ENCODE results near the gene NBPF19.
"Not testable (repeated sequence)": the region's sequence is repeated elsewhere in the genome, so short reads cannot be mapped to it uniquely, and the experiment has no call there.

The NBPF19 gene, protein sequence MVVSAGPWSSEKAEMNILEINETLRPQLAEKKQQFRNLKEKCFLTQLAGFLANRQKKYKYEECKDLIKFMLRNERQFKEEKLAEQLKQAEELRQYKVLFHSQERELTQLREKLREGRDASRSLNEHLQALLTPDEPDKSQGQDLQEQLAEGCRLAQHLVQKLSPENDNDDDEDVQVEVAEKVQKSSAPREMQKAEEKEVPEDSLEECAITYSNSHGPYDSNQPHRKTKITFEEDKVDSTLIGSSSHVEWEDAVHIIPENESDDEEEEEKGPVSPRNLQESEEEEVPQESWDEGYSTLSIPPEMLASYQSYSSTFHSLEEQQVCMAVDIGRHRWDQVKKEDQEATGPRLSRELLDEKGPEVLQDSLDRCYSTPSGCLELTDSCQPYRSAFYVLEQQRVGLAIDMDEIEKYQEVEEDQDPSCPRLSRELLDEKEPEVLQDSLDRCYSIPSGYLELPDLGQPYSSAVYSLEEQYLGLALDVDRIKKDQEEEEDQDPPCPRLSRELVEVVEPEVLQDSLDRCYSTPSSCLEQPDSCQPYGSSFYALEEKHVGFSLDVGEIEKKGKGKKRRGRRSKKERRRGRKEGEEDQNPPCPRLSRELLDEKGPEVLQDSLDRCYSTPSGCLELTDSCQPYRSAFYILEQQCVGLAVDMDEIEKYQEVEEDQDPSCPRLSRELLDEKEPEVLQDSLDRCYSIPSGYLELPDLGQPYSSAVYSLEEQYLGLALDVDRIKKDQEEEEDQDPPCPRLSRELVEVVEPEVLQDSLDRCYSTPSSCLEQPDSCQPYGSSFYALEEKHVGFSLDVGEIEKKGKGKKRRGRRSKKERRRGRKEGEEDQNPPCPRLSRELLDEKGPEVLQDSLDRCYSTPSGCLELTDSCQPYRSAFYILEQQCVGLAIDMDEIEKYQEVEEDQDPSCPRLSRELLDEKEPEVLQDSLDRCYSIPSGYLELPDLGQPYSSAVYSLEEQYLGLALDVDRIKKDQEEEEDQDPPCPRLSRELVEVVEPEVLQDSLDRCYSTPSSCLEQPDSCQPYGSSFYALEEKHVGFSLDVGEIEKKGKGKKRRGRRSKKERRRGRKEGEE (N-terminal part only)

DNA sequence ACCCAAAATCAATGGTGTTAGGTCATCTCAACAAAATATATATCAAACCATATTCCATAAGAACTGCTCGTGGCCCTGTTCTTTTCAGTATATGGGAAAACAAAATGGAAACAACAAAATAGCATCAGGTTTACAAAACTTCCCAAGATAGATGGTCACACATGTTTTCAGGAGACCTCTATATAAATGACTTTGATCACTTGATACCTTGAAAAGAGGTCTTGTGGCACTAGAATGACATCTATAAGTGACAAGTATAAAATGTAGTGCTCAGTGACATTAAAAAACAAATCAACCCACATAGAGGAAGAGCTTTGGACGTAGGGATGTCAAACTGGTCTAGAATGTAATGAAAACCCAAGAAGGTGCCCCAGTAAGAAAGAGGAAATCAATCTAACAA lies at the start of gene NBPF19:
TSS of gene NBPF19 (plus strand) at position 301 of the 400 bp plus-strand sequence. CDS start 888 bp downstream, outside the sequence.
- not testable (repeated sequence) for DNase-seq (ENCODE audit: extremely low read depth, low read depth)

DNA sequence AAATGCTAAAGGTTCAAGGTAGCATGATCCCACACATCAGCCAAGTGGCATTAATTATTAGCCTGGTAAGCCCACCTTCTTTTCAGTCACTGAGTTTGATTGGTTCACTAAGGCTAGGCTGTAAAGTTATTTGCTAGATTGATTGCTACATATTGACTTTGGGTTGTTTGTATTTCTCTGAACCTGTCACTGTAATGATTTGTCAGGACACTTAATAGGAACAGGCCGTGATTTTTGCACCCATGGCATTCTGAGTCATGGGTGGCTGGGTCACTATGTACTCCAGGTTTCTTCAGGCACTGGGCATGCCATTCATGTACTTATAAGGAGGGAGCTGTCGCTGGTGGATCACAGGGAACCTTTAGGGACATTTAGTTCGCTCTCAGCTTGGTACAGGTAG lies 46.5 kb upstream of the NBPF19 start:
- DNase-seq (ENCODE audit: extremely low read depth, low read depth), result not testable (repeated sequence)

- DNase-seq (ENCODE audit: extremely low read depth, low read depth), result peak; percentile 29
These were observed 29.4 kb upstream of the NBPF19 start for GRCh38 chr1:149445451-149445850.

- DNase-seq (ENCODE audit: extremely low read depth, low read depth), result not testable (repeated sequence)
These were observed 22.6 kb upstream of the NBPF19 start for GRCh38 chr1:149452196-149452595.

DNA sequence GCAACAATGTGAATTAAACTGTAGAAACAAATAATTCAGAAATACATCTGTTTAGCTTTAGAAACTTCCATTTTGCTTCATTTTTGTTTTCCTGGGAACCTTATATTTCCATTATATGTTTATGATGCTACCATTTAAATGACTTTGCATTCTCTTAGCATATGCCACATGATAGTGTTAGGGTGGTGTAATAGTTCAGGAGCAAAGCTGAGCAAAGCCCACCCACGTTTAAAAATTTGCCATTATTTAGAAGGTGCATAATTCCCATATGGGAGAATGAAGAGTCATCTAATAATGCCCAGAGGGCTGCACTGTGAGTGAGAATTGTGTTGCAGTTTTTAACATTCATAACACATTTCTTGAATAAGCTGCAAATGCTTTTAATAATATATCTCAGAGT lies 22.2 kb upstream of the NBPF19 start:
- not testable (repeated sequence) for DNase-seq (ENCODE audit: extremely low read depth, low read depth)

DNA sequence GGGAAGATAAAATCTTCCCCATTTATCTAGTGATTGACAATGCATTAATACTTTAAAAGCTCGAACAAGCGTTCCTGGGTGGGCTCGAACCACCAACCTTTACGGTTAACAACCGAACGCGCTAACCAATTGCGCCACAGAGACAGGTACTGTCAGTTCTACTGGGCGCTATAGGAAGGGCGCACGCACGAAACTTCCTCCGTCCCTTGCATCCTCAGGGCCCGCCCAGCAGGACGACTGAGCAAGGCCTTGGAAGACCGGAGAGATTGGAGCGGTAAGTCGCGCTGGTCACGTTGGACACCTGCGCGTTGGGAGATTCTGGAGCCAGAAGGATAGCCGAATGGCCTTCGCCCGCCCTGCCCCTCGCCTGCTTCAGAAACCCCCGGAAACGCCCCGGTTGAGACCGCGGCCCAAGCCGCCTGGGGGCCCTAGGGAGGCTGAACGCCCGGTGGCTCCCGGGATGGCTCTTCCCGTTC lies 83.5 kb downstream of the NBPF19 start:
- not testable (repeated sequence) for DNase-seq (ENCODE audit: extremely low read depth, low read depth)

DNA sequence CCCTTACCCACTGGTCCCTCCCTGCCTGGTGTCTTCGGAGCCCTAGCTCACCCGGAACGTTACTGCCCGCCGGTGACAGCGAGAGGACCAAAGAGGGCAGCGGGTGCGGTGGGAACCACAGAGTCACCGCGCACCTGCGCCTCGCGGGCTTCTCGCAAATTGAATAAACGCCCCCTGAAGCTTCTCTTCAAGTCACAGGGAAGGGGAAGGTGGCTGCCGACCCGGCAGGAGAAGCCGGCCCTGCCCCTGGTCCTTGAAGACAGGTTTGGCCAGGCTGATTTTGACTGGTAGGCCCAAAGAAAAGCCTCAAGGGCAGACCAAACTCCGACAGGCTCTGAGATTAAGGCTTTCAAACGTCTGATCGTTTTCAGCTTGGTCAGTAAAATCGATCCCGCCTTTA lies 87.0 kb downstream of the NBPF19 start:
- DNase-seq (ENCODE audit: extremely low read depth, low read depth), result not testable (repeated sequence)

DNA sequence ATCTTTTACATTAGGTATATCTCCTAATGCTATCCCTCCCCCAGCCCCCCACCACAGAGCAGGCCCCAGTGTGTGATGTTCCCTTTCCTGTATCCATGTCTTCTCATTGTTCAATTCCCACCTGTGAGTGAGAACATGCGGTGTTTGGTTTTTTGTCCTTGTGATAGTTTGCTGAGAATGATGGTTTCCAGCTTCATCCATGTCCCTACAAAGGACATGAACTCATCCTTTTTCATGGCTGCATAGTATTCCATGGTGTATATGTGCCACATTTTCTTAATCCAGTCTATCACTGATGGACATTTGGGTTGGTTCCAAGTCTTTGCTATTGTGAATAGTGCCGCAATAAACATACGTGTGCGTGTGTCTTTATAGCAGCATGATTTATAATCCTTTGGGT lies 90.6 kb downstream of the NBPF19 start:
- not testable (repeated sequence) for DNase-seq (ENCODE audit: extremely low read depth, low read depth)

DNA sequence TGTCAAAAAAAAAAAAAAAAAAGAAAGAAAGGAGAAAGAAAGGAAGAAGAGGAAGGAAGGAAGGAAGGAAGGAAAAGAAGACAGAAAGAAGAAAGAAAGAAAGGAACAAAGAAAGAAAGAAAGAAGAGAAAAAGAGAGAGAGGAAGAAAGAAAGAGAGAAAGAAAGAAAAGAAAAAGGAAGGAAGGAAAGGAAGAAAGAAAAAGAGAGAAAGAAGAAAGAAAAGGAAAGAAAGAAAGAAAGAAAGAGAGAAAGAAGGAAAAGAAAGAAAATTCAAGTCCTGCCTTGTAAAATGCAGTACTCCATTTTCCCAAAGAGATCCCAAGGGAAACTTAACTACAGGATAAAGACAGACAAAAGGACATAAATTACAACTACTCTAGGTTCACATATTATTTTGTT lies 97.9 kb downstream of the NBPF19 start:
- not testable (repeated sequence) for DNase-seq (ENCODE audit: extremely low read depth, low read depth)

- DNase-seq (ENCODE audit: extremely low read depth, low read depth), result not testable (repeated sequence)
These were observed 110.7 kb downstream of the NBPF19 start for GRCh38 chr1:149585592-149585991.

Measured in AG09319 (cell line).